AG04449 (cell line): ENCODE data around the gene MGAT3.

ENCODE experiments used
- CTCF ChIA-PET: fragments of 350-600 bp; formaldehyde crosslinking; extraction: SDS; loops from one replicate; lab custom pipeline; 2021; ENCODE audit warnings: antibody characterized with exemption; lab: Yijun Ruan, JAX
- POLR2A ChIA-PET: fragments of 400-600, 350-600 bp; formaldehyde crosslinking; extraction: SDS; loops from one replicate; lab custom pipeline; 2020; ENCODE audit warnings: antibody characterized with exemption, inconsistent platforms; lab: Yijun Ruan, JAX
- DNase-seq: peaks from one replicate; pipeline ENCODE4 v3.0.0-alpha.2; 2010; ENCODE audit warnings: low read depth, low spot score
- H3K4me3 ChIP-seq: 2 replicates; pipeline ENCODE4 v1.5.1; 2011; ENCODE audit warnings: low read depth, mild to moderate bottlenecking, control low read depth, low read length
- CTCF ChIP-seq: IDR thresholded peaks from one replicate; pipeline ENCODE4 v1.5.1; 2011; ENCODE audit warnings: mild to moderate bottlenecking, moderate library complexity, low read length, control low read depth, inconsistent platforms; ENCODE audit not compliant: insufficient read depth; ENCODE audit errors: missing control alignments

Gene MGAT3

GRCh38 chr22:39535831-39536449 is 79.1 kb downstream of the MGAT3 start:
- DNase-seq, result no peak
- TF ChIP-seq CTCF, result no peak
- CTCF ChIA-PET, result interaction anchor here (1.1 to 27.5 kb wide), 12 partner anchors 9 to 812 kb away, joined by 3 to 1079 read pairs (median 16); partner anchors contain the start of gene ADSL
- H3K4me3 ChIP-seq, result no peak overlapping the region
- POLR2A ChIA-PET, result interaction anchor here (1.0 kb wide), 1 partner anchor 508 kb away, joined by 3 read pairs; no protein-coding TSS in a partner anchor

- POLR2A ChIA-PET, result no interaction called here
- CTCF ChIA-PET, result interaction anchor here (3.5 to 27.5 kb wide), 2 partner anchors 43 to 493 kb away, joined by 21 to 1079 read pairs; no protein-coding TSS in a partner anchor
- TF ChIP-seq CTCF, result no peak
- DNase-seq, result no peak
- no peak overlapping the region for H3K4me3 ChIP-seq
Observed at GRCh38 chr22:39536711-39537110, 79.9 kb downstream of the MGAT3 start.

GRCh38 chr22:39537975-39538374 is 81.2 kb downstream of the MGAT3 start:
- CTCF ChIA-PET, result interaction anchor here (1.1 to 27.5 kb wide), 3 partner anchors 9 to 492 kb away, joined by 3 to 1079 read pairs (median 8); no protein-coding TSS in a partner anchor
- POLR2A ChIA-PET, result no interaction called here
- no peak for DNase-seq
- H3K4me3 ChIP-seq, result no peak overlapping the region
- no peak for TF ChIP-seq CTCF
